Measurements from ENCODE around the gene LAPTM5. TPM values are rescaled to one million over a fixed set of nuclear protein-coding genes. Genes with fewer than 3 reads are reported as not detected.

The LAPTM5 gene
- total and polyA plus RNA-seq, 2 of the 13 experiments (the other 11 are each of a cell fraction or from before 2014, with no cell fraction given), result 0.41 to 0.86 TPM

GRCh38 chr1:30718636-30719405 is 38.8 kb downstream of the LAPTM5 start (continued):
- peak; percentile 53; the same call in 1 of the 2 replicates for TF ChIP-seq NFKBIZ (CRISPR knock-in tag; IDR thresholded peaks at IDR 0.05)
- TF ChIP-seq FOXA1 (IDR thresholded peaks at IDR 0.05), result no peak
- peak; percentile 39; the same call in 1 of the 2 replicates for TF ChIP-seq FOXA1 (CRISPR knock-in tag; IDR thresholded peaks at IDR 0.05)
- TF ChIP-seq ARHGAP35 (CRISPR knock-in tag; IDR thresholded peaks at IDR 0.05; ENCODE audit: borderline replicate concordance), result peak; percentile 83; the same call in 1 of the 2 replicates
- peak; percentile 61 for TF ChIP-seq HOXA3 (CRISPR knock-in tag; IDR thresholded peaks at IDR 0.05)
- TF ChIP-seq ZNF543 (CRISPR knock-in tag; IDR thresholded peaks at IDR 0.05), result peak; percentile 87; the same call in 1 of the 2 replicates
- TF ChIP-seq CBX1 (IDR thresholded peaks at IDR 0.05; ENCODE audit: low read depth), result no peak
- no peak for TF ChIP-seq SKIL (CRISPR knock-in tag; IDR thresholded peaks at IDR 0.05; ENCODE audit: borderline replicate concordance)
- peak; percentile 86 for TF ChIP-seq SNAPC4 (CRISPR knock-in tag; IDR thresholded peaks at IDR 0.05)
- peak; percentile 76; the same call in 1 of the 2 replicates for TF ChIP-seq ZNF142 (CRISPR knock-in tag; IDR thresholded peaks at IDR 0.05)
- TF ChIP-seq GATAD2A (CRISPR knock-in tag; IDR thresholded peaks at IDR 0.05), result peak; percentile 33; the same call in 1 of the 2 replicates
- TF ChIP-seq ZNF850 (CRISPR knock-in tag; conservative IDR thresholded peaks at IDR 0.05), result peak; percentile 58; the same call in 1 of the 2 replicates
- TF ChIP-seq CENPBD1 (CRISPR knock-in tag; IDR thresholded peaks at IDR 0.05; ENCODE audit: borderline replicate concordance, low read depth), result no peak
- peak; percentile 53; the same call in 1 of the 2 replicates for TF ChIP-seq BRF2 (CRISPR knock-in tag; IDR thresholded peaks at IDR 0.05)

Data from HepG2 (cell line).